Motor neuron (in vitro differentiated cells): Measurements from ENCODE around the gene TUSC2. TPM values are rescaled to one million over a fixed set of nuclear protein-coding genes. Genes with fewer than 3 reads are reported as not detected.

Experiments used
- ATAC-seq, 8 experiments: fragments of 200-7000 bp; cut with Tn5 transposase; replicated peaks in 6 of 8; 2 replicates each; pipeline ENCODE4 v1.8.0; 2021; ENCODE audit warnings: mild to moderate bottlenecking in 8 of 8, moderate library complexity in 8 of 8
- H3K27ac ChIP-seq, 2 donors: fragments of 250-450 bp; sonication (Bioruptor Pico); 2 replicates each; pipeline ENCODE4 v1.9.0; 2021; ENCODE audit warnings: antibody characterized with exemption in 2 of 2, mild to moderate bottlenecking in 2 of 2, moderate library complexity in 1 of 2
- H3K4me1 ChIP-seq, 2 donors: fragments of 250-450 bp; sonication (Bioruptor Pico); replicated peaks in 1 of 2; 2 replicates each; pipeline ENCODE4 v1.6.1; 2021; ENCODE audit warnings: antibody characterized with exemption in 2 of 2, mild to moderate bottlenecking in 2 of 2, moderate library complexity in 1 of 2
- H3K4me3 ChIP-seq, 5 donors: fragments of 250-450 bp; sonication (Bioruptor Pico); 2 replicates each; pipeline ENCODE4 v1.9.0; 2021; ENCODE audit warnings: antibody characterized with exemption in 5 of 5, mild to moderate bottlenecking in 5 of 5, moderate library complexity in 4 of 5
- WGBS, 10 experiments: fragments of 450-650 bp; shearing (Covaris generic); methylation state at CpG; one replicate each; pipeline ENCODE4 v1.0.0; 2022; 5-methylcytosine and 5-hydroxymethylcytosine counted together
- in situ Hi-C, 9 experiments: fragments of 400-800 bp; cut with MboI; loops; one replicate each; pipeline ENCODE4 v1.15.0; 2021; ENCODE audit warnings: low sequenced_read_pairs in 9 of 9, low pct_unique_long_range_greater_than_20kb in 2 of 9; ENCODE audit not compliant: unreplicated experiment in 9 of 9
- total RNA-seq, 8 experiments: library from RNA; unstranded; fragments of 300-600 nt; gene quantifications; 2 replicates each; pipeline versions ENCODE4 v1.2.3 to v1.2.4, GENCODE V29; 2022

Gene TUSC2
- total RNA-seq, 8 experiments from 2014 or later: 15.5 to 36.9 (median 26.1) TPM

DNA sequence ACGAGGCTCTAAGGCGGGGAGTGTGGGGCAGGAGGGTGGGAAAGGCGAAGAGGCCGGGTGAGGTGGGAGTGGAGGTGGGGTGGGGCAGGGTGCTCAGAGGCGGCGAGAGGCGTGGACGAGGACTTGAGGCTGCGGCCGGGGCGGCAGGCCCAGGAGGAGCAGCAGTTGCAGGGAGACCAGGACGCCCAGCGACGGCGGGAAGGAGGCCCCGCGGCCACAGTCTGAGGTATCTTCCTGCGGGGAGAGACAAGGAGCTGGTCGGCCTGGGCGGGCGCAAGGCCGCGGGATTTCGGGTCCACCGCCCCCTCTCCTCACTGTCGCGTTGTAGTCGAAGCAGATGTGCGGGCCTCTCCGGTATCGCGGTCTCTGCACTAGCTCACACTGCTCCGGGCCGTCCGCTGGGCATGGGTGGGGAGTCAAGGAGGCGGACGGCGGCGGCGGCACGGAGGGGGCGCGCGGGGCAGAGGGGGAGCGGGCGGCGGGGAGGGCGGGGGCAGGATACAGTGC, 36.6 kb upstream of the TUSC2 start:
- peaks cover 7 to 14% of the 10 kb centered on the region in 2 donors for H3K4me1 ChIP-seq
- H3K27ac ChIP-seq: peak overlapping the region; percentile 54 to 67
- in situ Hi-C loops: no loop called here
- no CpG with 5 or more reads among the region's 48 CpGs for WGBS, 10 experiments
- ATAC-seq: peak in 7 of 8 experiments; percentile 60 to 73 (median 68)
- H3K4me3 ChIP-seq: peak overlapping the region; percentile 22 to 36 (median 30)

DNA sequence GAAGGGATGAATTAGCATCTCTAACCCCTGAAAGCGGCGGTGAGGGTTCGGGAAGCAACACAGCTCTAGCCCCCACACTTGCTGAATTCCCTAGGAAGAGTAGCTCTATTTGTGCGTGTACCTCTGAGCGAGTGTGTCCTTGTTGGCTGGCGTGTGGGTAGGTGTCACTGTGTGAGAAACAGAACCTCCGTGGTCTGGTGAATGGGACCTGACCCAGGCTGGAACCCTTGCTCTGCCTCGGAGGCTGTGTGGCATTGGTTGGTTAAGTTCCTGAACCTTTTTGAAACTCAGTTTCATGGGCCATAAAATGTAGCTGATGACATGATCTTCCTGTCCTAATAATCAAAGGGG, 31.7 kb upstream of the TUSC2 start:
- Histone ChIP-seq H3K27ac (no peak overlapping the region), H3K4me3 (peak overlapping the region; percentile 21 to 81 (median 67)), H3K4me1 (peaks cover 33 to 36% of the 10 kb centered on the region in 2 donors)
- 0 to 40% (median 18%) methylated on average over 1 to 8 of the region's 8 CpGs; no CpG with 5 or more reads in 4 of the 10 experiments for WGBS, 10 experiments
- ATAC-seq: peak in 3 of 8 experiments; percentile 1 to 5 (median 2)
- in situ Hi-C loops: no loop called here

DNA sequence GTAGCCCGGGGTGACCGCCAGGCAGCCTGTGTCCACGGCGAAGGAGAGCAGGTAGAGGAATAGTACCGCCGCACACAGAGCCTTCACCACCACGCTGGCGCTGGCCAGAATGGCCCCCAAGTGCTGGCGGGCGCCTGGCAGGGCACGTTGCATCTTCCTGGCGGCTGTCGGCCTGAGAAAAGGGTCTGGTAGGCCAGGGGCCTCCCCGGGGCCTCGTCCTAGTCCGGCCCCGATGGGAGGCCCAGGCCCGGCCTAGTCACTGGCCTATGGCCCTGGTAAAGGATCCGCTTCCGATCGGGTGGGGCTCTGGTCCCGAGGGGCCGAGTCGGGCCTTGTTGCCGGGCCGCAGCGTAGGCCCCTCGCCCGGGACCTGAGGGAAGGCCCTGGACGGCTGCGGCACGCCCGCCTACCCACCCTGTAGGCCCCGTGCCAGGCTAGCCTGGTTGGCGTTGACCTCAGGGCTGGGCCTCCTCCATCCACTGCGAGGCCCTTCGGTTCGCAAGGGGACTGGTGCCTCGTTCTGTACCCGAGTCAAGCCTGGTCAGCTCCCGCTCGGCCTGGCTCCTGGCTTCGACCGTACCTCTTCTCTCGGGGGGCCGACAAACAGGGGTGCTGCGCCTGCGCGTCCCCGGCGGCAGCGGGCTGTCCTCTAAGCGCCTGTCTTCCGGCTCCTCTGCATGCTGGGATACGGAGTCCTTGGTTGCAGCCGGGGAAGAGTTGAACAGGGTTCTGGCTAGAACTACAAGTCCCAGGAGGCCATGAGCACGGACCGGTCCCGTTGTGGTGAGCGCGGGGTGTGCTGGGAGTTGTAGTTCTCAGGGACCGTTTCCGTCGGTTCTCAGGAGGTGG, 31.1 kb upstream of the TUSC2 start, which contains the start of gene TMEM115:
TSS of gene TMEM115 (minus strand) at position 611 of the 849 bp plus-strand sequence. CDS start at position 153, 458 bp downstream.
- 0 to 43% (median 1%) methylated on average over 3 to 26 of the region's 64 CpGs; no CpG with 5 or more reads in 3 of the 10 experiments for WGBS, 10 experiments
- in situ Hi-C loops: no loop called here
- peaks cover 27 to 32% of the 10 kb centered on the region in 2 donors for H3K4me1 ChIP-seq
- H3K4me3 ChIP-seq: peak within 1 kb of the TSS; percentile 62 to 81 (median 67)
- ATAC-seq: peak; percentile 95 to 99 (median 98)
- peak within 1 kb of the TSS; percentile 76 to 79 for H3K27ac ChIP-seq

DNA sequence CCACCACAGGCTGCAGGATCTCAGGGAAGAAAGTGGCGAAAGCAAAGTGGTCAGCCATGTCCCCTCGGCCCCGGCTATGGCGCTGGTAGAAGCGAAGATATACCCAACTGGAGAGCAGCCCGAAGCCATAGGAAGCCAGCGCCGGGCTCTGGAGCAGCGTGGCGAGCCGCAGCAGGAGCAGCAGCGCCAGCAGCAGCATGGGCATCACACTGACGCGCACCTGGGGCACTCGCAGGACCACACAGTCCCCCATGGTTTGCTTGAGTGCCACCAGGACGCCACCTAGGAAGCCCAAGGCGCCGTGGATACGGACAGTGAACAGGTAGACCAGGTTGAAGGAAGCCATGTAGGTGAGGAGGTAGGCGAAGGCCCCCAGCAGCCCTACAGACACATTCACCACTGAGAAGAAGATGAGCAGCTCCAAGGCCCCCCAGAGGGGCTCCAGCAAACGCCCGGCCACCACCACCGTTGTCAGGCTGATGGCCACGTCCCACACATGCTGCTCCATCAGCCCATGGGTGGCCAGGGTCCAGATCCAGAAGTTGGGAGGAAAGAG, 30.4 kb upstream of the TUSC2 start:
- peak overlapping the region; percentile 76 to 79 for H3K27ac ChIP-seq
- H3K4me3 ChIP-seq: peak overlapping the region; percentile 62 to 81 (median 67)
- H3K4me1 ChIP-seq: peaks cover 26 to 30% of the 10 kb centered on the region in 2 donors
- in situ Hi-C loops: no loop called here
- no peak for ATAC-seq
- WGBS, 10 experiments: 0 to 67% (median 17%) methylated on average over 1 to 6 of the region's 24 CpGs; no CpG with 5 or more reads in 5 of the 10 experiments

DNA sequence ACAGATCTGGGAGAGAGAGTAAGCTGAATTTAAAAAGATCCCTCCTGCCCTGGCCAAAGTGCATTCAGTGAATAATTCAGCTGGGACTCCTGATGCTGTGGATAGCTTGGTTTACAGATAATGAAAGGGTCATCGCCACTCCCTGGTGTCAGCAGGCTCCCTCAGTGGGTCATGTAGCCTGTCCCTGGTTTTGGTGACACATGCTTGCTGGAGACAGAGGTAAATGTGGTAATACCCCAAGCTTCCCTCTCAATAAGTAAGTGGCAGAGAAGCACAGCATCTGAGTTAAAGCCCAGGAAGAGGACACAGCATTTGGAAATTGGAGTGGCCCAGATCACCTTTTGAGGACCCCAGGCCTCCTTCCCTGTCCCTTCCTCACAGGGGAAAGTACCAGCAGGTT, 29.5 kb upstream of the TUSC2 start:
- Histone ChIP-seq H3K27ac (no peak overlapping the region), H3K4me3 (peak overlapping the region; percentile 62 to 81 (median 67)), H3K4me1 (peaks cover 26 to 30% of the 10 kb centered on the region in 2 donors)
- ATAC-seq: no peak
- WGBS, 10 experiments: 50 to 80% methylated on average over 1 of the region's 1 CpG; no CpG with 5 or more reads in 8 of the 10 experiments
- in situ Hi-C loops: no loop called here

DNA sequence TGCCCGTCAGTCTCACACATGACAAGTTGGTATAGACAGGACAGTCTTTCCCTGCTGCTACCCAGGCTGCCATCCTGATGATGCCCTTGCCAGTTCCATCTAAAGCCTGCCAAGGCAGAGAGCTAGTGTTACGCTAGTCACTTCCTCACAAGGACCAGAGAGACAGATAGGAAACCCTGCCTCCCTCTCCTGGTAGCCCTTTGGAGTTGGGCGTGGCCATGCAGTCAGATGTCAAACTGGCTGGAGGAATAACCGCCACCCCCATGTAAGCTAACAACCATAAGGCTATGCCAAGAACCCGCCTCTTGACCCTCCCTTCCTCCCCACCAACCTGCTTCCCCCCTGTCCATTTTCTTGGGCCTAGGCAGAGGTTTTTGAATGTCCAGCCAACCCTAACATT, 28.5 kb upstream of the TUSC2 start:
- no peak overlapping the region for H3K27ac ChIP-seq
- in situ Hi-C loops: no loop called here
- WGBS, 10 experiments: 0 to 93% (median 79%) methylated on average over 1 to 3 of the region's 5 CpGs; no CpG with 5 or more reads in 6 of the 10 experiments
- peak in 2 of 8 experiments; percentile 6 to 8 for ATAC-seq
- H3K4me3 ChIP-seq: peak overlapping the region in 4 of 5 donors; percentile 7 to 67 (median 64)
- H3K4me1 ChIP-seq: peaks cover 27 to 33% of the 10 kb centered on the region in 2 donors

DNA sequence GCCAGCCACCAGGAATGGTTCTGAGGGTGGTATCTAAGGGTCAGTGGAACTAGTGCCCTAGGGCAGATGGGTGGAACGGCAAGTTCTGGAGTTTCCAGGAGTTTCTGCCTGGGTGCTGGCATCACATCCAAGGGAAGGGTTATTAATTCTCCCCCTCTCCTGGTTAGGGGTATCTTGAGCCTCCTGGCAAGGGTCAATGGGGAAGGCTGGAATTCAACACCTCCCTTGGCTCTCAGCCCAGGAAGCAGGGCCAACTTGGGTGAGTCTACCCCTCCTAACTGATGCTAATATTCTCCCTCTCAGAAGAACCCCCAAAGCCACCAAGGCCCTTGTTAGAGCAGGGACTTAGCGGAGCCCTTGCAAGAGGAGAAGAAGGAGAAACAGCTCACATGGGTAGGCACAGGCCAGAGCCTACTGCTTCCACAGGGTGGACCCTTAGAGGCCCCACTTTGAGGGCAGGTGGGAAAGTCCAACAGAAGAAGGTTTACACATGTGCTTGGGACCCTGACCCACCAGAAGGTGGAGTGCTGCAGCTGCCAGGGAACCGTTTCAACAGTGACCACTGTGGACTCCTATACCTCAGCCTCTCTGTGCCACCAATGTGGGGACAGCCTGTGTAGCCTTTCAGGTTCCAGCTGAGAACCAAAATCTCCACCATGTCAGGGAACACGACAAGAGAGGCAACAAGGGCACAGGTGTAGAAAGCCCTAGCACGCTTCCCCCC, 28.0 kb upstream of the TUSC2 start:
- ATAC-seq: no peak
- Histone ChIP-seq H3K4me1 (peaks cover 31 to 36% of the 10 kb centered on the region in 2 donors), H3K27ac (no peak overlapping the region), H3K4me3 (peak overlapping the region in 4 of 5 donors; percentile 7 to 67 (median 64))
- in situ Hi-C loops: no loop called here
- WGBS, 10 experiments: 57 to 100% (median 77%) methylated on average over 1 to 4 of the region's 5 CpGs; no CpG with 5 or more reads in 4 of the 10 experiments

DNA sequence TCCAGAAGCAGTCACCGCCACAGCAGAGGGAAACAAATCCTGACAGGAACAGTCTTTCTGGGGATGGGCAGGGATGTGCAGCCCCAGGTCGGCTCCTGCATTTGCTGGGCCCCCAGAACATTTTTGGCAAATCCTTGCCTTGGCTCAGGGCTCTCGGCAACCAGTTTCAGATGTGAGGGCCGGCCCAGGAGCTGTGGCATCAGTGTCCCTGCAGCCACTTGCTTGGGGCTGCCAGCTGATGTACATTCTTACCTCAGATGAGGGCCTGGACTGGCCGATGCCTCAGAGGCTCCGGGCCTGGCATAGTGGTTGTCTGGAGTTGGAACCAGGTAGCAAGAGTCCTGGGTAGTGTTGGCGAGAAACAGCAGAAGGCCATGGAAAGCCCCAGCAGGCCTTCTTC, 26.8 kb upstream of the TUSC2 start:
- in situ Hi-C loops: no loop called here
- Histone ChIP-seq H3K27ac (no peak overlapping the region), H3K4me3 (no peak overlapping the region), H3K4me1 (peaks cover 33 to 36% of the 10 kb centered on the region in 2 donors)
- ATAC-seq: no peak
- 50 to 100% (median 96%) methylated on average over 1 to 3 of the region's 7 CpGs; no CpG with 5 or more reads in 6 of the 10 experiments for WGBS, 10 experiments

DNA sequence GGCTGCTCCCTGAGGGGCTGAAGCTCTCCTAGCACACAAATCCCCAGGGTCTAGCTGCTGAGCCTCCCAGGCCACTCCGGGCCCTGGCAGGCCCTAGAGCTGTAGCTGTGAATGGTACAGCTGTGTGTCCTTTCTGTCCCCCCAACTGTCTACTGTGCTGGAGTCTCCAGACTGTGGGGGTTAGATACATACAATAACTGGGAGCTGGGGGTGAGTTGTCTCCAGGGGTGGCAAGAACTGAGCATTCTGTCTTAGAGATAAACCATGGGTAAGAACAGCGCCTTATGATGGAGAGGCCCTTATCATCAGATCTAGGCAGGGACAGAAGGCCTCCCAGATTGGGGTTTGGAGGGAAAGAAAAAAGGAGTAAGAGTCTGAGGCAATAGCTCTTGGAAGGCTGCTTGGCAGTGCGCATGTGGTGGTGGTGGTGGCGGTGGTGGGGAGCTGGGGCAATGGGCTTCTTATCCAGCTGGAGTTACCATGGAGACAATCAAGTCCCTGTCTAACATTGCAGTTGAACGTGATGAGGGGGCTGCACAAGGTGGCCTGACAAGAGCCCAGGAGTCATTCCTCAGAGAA, 26.3 kb upstream of the TUSC2 start:
- no peak overlapping the region for H3K27ac ChIP-seq
- WGBS, 10 experiments: 72 to 100% (median 82%) methylated on average over 1 to 3 of the region's 5 CpGs; no CpG with 5 or more reads in 7 of the 10 experiments
- in situ Hi-C loops: no loop called here
- H3K4me1 ChIP-seq: peaks cover 38 to 42% of the 10 kb centered on the region in 2 donors
- ATAC-seq: no peak
- H3K4me3 ChIP-seq: no peak overlapping the region

DNA sequence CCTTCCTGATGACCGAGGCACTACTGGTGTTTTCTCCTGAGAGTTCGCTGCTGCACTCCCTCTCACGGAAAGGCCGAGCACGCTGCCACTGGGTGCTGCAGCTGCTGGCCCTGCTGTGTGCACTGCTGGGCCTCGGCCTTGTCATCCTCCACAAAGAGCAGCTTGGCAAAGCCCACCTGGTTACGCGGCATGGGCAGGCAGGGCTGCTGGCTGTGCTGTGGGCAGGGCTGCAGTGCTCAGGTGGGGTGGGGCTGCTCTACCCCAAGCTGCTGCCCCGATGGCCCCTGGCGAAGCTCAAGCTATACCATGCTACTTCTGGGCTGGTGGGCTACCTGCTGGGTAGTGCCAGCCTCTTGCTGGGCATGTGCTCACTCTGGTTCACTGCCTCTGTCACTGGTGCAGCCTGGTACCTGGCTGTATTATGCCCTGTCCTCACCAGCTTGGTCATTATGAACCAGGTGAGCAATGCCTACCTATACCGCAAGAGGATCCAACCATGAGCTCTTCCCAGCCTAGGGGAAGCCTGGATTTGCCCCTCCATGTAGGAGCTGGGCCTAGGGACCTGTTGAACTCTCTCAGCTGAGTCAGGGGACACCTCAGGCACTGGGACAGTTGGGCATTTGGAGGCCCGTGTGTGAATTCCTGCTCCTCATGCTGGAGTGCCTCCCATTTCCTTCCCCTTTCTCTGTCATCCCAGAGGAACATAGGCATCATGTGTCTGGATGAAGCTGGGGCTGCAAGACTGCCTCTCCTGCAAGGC, 25.4 kb upstream of the TUSC2 start:
- in situ Hi-C loops: no loop called here
- Histone ChIP-seq H3K4me3 (no peak overlapping the region), H3K4me1 (peaks cover 40 to 43% of the 10 kb centered on the region in 2 donors), H3K27ac (no peak overlapping the region)
- 37 to 100% (median 93%) methylated on average over 1 to 7 of the region's 12 CpGs; no CpG with 5 or more reads in 4 of the 10 experiments for whole genome bisulfite sequencing, 10 experiments
- no peak for ATAC-seq

DNA sequence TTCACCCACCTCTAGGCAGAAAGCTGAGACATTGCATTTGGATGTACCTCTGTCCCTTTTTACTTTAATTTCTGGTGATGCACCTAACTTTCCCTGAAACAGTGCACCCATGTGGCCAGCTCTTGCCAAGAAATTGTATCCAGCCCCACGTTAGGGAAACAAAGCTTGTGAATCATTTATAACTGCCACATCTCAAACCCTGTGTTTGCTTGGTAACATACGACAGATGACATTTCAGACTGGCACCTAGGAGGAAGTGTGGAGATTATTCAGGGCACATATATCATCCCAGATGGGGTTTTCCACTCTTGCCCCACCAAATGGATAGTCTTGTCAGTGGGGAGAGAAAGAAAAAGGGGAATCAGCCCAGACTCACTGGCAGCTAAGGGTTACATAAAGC, 24.8 kb upstream of the TUSC2 start:
- Histone ChIP-seq H3K27ac (no peak overlapping the region), H3K4me1 (peaks cover 36 to 37% of the 10 kb centered on the region in 2 donors), H3K4me3 (no peak overlapping the region)
- in situ Hi-C loops: no loop called here
- ATAC-seq: no peak
- 0 to 56% (median 13%) methylated on average over 1 to 2 of the region's 2 CpGs; no CpG with 5 or more reads in 3 of the 10 experiments for WGBS, 10 experiments

DNA sequence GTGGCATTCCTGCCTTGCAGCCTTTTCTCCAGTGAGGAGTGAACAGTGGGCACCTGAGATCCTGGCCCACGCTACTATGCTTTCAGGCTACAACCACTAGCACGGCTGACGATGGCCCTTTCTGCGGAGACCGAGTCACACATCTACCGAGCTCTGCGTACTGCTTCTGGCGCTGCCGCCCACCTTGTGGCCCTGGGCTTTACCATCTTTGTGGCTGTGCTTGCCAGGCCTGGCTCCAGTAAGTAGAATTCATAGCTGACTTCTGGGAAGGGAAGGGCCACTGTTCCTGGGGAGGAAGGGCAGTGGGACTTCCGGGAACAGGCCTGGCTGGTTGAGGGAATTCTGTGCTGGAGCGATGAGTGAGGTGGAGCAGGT, 23.3 kb upstream of the TUSC2 start:
- Histone ChIP-seq H3K4me1 (peaks cover 24 to 27% of the 10 kb centered on the region in 2 donors), H3K4me3 (peak overlapping the region; percentile 70 to 85 (median 73)), H3K27ac (peak overlapping the region; percentile 97 to 98)
- in situ Hi-C loops: no loop called here
- ATAC-seq: peak in 1 of 8 experiments; percentile 1
- 27 to 90% (median 60%) methylated on average over 2 to 8 of the region's 11 CpGs; no CpG with 5 or more reads in 5 of the 10 experiments for WGBS, 10 experiments
